ENCODE data around the gene EBP.
A peak's percentile ranks its signal among the peaks of the same experiment; 100 is the strongest.
"Not testable (repeated sequence)": the region's sequence is repeated elsewhere in the genome, so short reads cannot be mapped to it uniquely, and the experiment has no call there.

The EBP gene

DNA sequence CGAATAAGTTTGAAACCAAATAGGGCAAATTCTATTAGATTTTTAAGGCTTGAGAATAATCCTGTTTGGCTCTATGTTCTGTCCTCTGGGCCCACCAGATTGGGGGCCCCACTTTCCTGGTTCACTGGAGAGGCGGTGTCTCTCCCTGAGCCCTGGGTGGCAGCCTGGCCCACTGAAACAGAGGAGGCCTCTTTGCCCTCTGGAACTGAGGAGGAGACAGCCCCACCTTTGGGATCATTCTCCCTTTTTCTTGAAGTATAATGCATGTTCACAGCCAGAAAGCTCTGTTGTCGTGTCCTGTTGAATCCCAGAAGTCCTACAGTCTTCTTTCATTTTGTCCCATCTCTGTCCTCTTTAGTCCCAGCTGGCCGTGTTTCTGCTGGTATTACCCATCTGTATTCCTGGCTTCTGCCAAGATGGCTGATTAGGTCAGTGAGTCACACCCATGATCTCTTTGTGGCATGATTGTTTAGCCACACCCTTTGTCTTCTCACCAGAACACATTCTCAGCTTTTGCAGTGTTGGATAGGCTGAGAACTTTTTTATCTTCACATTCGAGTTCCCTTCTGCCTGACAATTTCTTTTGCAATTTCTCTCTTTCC is 9.9 kb downstream of the EBP start:
- no peak for DNase-seq

DNA sequence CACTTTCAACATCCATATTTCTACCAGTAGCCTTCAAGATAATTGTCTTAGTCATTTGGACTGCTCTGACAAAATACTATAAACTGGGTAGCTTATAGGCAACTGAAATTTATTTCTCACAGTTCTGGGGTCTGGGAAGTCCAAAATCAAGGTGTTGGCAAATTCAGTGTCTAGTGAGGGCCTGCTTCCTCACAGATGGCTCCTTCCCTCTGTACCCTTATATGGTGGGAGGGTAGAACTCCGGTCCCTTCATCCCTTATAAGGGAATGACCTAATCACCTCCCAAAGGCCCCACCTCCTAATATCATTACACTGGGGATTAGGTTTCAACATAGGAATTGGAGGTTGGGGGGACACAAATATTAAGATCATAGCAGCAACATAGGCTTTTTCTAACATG is 10.6 kb downstream of the EBP start:
- no peak for DNase-seq

DNA sequence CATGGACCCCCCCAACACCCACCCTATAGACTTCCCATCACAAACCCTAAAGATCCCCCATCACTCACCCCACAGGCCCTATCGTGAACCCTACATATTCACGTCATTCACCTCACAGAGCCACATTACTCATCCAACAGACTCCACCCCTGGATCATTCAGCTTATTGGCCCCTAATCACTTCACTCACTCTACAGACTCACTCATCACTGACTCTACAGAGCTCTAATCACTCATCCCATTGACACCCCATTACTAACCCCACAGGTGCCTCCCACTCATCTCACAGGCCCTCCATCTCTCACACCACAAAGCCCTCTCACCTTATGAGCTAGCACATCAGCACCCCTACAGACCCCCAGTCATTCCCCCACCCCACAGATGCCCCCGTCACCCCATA is 11.6 kb downstream of the EBP start:
- no peak for DNase-seq

DNA sequence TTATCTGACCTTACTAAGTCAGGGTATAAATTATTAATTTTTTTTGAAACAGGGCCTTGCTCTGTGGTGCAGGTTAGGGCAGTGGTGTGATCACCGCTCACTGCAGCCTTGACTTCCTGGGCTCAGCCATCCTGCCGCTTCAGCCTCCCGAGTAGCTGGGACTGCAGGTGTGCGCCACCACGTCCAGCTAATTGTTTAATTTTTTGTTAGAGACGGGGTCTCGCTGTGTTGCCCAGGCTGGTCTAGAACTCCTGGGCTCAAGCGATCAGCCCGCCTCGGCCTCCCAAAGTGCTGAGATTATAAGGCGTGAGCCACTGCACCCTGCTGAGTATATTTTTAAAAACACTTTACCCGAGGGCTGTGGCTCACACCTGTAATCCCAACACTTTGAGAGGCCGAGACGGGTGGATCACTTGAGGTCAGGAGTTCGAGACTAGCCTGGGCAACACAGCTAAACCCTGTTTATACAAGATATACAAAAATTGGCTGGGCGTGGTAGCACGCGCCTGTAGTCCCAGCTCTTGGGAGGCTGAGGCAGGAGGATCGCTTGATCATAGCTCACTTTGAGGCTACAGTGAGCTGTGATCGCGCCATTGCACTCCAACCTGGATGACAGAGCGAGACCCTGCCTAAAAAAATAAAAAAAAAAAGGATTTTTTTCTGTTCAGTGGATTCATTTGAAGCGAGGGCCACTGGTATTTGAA is 17.2 kb downstream of the EBP start:
- no peak for DNase-seq

DNA sequence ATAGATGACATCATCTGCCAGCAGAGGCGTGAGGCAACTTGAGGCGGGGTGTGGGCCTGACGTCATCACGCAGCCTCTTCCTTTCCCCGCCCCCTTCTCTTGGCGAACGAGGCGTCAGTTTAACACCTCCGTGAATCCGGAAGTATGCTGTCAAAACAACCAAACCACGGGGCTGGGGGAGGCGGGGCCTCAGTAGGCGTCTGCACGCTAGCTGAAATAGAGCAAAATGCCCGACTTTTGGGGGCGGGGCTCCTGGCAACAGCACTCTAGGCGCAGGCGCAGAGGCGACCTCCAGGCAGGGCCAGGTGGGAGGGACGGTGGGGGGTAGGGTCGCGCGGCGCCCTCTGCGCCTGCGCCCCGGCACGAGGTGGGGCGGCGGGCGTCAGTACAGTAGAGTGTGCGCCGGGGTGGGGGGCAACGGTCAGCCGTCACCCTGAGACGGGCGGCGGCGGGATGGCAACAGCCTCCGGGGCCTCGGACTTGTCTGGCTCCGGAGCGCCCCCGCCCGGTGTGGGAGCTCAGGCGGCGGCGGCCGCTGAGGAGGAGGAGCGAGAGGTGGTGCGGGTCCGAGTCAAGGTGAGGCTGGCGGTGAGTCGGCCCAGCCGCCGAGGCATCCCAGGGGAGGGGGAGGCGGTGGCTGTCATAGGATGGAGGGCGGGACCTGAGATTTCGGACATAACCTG is 17.9 kb downstream of the EBP start, which contains the start of gene TBC1D25:
TBC1D25 (plus strand) TSS at position 370 of the 683 bp plus-strand sequence; CDS start at position 454, 84 bp downstream.
- peak; percentile 88 for DNase-seq

DNA sequence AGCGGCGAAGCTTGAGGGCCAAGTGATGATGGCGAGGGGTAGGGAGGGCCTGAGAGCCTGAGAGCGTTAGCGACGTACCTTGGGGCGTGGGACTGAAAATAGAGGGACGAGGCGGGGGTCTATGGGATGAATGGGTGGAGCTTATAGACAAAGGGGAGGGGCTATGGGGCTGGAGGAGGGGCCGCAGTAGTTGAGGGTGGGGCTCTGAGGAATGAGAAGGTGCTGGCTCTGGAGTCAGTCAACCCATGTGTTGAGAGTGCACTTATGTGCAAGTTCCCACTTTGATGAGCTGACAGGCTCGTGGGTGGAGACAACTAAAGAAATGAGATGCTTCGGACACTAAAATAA is 18.4 kb downstream of the EBP start:
- no peak for DNase-seq

DNA sequence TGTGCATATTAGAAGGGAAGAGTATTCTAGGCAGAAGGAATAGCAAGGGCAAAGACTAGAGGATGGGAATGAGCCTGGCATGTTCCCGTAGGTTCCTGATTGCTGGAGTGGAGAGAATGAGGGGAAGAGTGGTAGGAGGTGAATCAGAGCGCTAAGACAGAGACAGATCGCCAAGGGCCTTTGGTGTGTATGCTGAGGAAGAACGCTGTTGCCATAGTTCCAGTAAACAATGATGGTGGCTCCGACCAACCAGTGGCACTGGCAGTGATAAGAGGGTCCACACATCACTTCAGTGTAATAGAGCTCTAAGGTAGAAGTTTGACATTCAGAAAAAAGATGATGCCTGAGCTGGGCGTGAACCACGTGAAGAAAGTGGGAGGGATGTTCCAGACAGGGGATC is 18.9 kb downstream of the EBP start:
- DNase-seq = no peak

DNA sequence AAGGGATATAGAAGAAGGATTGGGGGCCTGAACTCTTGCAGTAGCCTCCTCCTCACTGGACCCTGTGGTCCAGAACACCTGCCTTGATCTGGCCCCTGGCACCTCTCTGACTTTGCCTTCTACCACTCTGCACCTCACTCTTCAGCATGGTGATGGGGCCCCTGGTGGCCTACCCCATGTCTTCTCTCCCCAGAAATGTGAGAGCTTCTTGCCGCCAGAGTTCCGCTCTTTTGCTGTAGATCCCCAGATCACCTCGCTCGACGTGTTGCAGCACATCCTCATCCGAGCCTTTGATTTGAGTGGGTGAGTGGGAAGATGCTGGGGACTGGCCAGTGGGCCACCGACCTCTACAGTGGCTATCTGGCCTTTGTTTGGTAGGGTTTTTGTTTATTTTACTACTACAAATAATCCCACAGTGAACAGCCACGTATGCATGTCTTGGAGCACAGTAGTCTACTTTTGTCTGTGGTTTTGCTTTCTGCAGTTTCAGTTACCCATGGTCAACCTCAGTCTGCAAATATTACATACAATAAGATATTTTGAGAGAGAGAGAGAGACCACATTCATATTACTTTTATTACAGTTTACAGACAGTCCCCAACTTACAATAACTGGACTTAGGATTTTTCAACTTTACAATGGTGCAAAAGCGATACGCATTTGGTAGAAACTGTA is 19.7 kb downstream of the EBP start:
- no peak for DNase-seq

DNA sequence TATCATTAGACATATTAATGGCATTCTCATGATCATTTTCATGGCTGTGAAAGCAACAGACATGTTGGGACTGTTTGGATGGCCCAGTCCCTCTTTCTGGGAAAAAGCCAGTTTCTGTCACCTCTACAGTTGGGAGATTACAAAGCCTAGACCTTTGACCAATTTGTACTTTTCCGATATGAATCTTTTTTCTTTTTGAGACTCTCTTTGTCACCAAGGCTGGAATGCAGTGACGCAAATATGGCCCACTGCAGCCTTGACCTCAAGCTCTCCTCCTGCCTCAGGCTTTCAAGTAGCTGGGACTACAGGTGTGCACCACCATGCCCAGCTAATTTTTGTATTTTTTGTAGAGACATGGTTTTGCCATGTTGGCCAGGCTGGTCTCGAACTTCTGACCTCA is 27.3 kb downstream of the EBP start:
- DNase-seq = no peak

DNA sequence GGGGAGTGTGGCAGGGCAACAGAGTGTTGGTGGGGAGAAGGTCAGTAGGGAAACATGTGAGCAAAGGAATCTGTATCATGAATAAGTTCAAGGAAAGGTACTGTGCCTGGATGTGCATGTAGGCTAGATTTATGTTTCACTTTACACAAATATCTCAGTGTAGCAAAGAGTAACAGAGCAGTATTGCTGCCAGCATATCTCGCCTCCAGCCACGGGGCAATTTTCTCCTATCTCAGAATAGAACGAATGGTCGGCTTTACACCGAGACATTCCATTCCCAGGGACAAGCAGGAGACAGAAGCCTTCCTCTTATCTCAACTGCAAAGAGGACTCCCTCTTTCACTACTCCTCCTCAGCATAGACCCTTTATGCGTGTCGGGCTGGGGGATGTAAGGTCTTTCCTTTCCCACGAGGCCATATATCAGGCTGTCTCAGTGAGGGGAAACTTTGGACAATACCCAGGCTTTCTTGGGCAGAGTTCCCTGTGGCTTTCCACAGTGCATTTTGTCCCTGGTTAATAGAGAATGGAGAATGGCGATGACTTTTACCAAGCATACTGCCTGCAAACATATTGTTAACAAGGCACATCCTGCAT is 34.2 kb downstream of the EBP start:
- not testable (repeated sequence) for DNase-seq

DNA sequence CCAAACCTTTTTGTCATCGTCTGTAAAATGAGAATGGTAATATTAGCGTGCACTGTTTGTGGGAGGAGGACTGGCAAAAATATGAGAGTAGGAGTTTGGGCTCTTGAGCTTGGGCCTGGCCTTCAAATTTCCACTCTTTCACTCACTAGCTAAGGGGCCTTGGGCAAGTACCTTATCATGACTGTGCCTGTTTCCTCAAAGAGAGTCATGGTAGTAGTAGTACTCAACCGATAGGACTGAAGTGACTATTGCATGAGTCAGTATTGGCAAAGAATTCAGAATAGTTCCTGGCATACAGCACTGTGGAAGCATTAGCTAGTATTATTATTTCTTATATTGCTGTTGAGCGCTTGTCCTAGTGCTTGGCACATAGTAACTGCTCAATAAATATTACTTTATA is 36.7 kb downstream of the EBP start:
- no peak for DNase-seq

DNA sequence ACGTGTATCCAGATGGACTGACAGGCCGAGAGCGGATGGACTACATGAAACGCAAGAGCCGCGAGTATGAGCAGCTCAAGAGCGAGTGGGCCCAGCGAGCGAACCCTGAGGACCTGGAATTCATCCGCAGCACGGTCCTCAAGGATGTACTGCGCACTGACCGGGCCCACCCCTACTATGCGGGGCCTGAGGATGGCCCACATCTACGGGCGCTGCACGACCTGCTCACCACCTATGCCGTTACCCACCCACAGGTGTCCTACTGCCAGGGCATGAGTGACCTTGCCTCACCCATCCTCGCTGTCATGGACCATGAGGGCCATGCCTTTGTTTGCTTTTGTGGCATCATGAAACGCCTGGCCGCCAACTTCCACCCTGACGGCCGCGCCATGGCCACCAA is 38.0 kb downstream of the EBP start:
- no peak for DNase-seq

DNA sequence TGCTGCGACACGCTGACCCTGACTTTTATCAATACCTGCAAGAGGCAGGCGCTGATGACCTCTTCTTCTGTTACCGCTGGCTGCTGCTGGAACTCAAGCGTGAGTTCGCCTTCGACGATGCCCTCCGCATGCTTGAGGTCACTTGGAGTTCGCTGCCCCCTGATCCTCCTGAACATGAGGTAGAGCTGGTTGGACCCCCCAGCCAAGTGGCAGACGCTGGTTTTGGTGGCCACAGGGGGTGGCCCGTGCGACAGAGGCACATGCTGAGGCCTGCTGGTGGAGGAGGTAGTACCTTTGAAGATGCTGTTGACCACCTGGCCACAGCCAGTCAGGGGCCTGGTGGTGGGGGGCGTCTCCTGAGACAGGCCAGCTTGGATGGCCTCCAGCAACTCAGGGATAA is 38.4 kb downstream of the EBP start:
- DNase-seq = no peak

DNA sequence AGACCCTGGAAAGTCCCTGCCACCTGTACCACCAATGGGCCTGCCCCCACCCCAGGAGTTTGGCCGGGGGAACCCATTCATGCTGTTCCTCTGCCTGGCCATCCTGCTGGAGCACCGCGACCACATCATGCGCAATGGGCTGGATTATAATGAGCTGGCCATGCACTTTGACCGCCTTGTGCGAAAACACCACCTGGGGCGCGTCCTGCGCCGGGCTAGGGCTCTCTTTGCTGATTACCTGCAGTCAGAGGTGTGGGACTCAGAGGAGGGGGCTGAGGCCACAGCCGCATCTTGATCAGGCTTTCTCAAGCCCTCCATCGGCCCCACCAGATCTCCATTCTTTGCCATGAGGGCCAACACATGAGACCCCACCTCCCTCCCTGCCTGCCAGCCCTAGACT is 39.1 kb downstream of the EBP start:
- DNase-seq = no peak

DNA sequence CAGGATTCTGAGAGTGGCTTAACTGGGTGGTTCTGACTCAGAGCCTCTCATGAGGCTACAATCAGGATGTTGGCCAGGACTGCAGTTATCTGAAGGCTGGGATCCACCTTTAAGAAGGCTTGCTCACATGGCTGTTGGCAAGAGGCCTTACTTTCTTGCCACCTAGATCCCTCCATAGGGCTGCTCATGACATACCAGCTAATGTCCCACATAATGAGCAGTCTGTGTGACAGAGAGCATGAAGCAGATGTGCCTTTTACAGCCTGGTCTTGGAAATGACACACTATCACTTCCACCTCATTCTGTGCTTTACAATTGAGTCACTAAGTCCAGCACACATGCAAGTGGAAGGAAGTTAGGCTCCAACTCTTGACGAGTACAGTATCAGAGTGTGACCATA is 48.4 kb downstream of the EBP start:
- no peak for DNase-seq

DNA sequence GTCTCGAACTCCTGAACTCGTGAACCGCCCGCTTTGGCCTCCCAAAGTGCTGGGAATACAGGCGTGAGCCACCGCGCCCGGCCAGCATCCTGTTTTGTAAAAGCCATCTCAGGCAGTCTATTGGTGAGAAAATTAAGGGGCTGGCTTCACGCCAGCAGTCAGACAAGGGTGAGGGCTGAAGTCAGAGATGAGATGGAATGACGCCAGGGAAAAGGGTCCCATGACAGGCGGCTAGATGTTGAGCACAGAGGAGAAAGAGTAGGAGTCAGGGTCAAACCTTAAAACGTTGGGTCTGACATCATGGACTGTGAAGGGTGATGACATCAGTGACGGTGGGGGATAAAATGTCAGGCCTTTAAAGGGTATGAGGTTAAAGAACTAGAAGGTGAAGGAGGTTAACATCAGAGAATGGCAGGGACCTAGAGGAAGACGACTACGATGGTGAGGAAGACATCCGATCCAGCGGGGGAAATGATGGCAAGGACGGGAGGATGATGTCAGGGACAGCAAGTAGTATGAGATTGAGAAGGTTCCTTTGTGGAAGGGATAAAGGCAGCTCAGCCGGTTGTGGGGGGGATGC is 52.2 kb downstream of the EBP start:
- no peak for DNase-seq

DNA sequence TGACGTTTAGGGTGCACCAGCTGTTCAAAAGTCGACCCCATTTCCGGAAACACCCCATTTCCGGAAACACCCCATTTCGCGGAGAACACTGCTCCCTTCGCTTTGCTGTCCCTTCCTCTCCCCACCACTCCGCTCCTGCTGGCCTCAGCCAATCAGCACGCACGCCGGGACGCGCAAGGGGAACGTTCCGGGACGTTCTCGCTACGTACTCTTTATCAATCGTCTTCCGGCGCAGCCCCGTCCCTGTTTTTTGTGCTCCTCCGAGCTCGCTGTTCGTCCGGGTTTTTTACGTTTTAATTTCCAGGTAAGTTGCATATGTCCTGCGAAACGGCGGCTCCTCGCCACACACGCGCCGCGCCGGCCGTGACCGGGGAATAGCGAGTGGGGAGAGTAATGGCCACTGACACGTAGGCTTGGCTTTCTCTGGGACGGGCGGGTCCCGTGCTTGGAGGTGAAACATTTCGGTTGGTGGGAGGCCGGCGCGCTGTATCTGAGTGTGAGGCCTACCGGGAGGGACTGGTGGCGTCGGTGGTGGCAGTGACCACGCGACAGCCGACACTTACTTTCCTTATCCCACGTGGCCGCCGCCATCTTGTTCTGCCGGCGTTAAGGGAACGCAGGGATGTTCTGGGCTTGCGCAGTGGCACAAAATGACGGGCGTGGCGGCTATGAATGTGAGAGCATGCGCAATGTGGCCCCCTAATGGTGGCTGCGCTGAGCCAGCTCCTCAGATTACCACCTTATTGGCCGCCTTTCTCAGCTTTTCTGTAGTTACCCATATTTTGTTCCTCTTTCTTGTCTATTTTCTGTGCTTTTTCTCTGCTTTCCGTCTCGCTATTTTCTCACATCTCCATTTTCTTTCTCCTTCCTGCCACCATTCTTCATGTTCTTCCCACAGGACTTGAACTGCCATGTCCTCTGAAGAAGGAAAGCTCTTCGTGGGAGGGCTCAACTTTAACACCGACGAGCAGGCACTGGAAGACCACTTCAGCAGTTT is 53.0 kb downstream of the EBP start, which contains the start of gene RBM3:
RBM3 (plus strand) TSS at position 215 of the 997 bp plus-strand sequence; CDS start at position 912, 697 bp downstream.
- peak; percentile 89 for DNase-seq

DNA sequence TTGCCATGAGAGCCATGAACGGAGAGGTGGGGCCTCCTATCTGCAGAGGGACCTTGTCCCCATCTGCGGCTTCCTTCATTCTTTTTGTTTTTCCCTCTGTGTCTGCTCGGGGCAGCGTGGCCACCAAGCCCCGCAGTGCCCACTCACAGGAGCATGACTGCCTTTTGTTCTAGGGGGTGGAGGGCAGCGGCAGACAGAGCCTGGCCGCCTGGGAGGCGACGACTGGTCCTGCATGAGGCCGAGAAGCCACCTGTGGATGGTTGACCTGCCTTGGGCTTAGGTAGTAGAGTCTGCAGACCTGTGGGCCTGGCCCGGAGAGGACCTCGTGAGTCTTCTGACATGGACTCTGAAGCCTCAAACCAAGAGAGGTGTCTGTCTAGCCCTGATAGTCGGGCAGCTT is 54.0 kb downstream of the EBP start:
- no peak for DNase-seq

DNA sequence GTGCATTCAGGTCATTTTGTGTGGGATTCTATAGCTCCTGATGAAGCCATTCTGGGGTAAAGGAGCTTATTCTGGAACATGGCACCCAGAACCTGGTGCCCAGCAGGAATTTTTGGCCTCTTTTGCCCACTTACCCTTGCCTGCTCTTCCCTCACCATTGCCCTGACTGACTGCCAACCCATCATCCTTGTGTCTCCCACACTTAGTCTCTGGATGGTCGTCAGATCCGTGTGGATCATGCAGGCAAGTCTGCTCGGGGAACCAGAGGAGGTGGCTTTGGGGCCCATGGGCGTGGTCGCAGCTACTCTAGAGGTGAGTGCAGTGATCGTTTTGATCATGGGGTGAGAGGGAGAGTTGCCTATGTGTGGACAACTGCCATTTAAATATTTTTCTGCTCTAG is 54.5 kb downstream of the EBP start:
- no peak for DNase-seq

Data from NCI-H1694 treated with DMSO at 0.1 percent for 48 hours (cell line).